ENCODE results near the gene DCTN4. TPM values are rescaled to one million over a fixed set of nuclear protein-coding genes. Genes with fewer than 3 reads are reported as not detected.

The DCTN4 gene
- total RNA-seq, 1 donor from 2014 or later, result 28.1 TPM

GRCh38 chr5:150672884-150673275 is 85.9 kb downstream of the DCTN4 start:
- Histone ChIP-seq H3K27me3 (no peaks in the 10 kb centered on the region), H3K36me3 (no peaks in the 10 kb centered on the region), H3K4me3 (peak overlapping the region; percentile 52 to 64), H3K9me3 (no peaks in the 10 kb centered on the region), H3K27ac (peak overlapping the region; percentile 88 to 95), H3K4me1 (peaks cover 34 to 43% of the 10 kb centered on the region in 2 donors)
- no peak for DNase-seq (ENCODE audit: low spot score in 2 of 2)
- intact Hi-C loops (cut with DNase I), result no loop called here
- no peak for TF ChIP-seq CTCF (IDR thresholded peaks at IDR 0.05)

- H3K27ac ChIP-seq, result peak overlapping the region; percentile 88 to 95
- peak overlapping the region; percentile 52 to 64 for H3K4me3 ChIP-seq
- no peak for DNase-seq (ENCODE audit: low spot score in 2 of 2)
- intact Hi-C loops (cut with DNase I), result no loop called here
- peaks cover 34 to 43% of the 10 kb centered on the region in 2 donors for H3K4me1 ChIP-seq
- no peak for TF ChIP-seq CTCF (IDR thresholded peaks at IDR 0.05)
- no peaks in the 10 kb centered on the region for H3K9me3 ChIP-seq
- no peaks in the 10 kb centered on the region for H3K36me3 ChIP-seq
- H3K27me3 ChIP-seq, result no peaks in the 10 kb centered on the region
Measured at GRCh38 chr5:150672237-150672883, 86.5 kb downstream of the DCTN4 start.

- H3K27me3 ChIP-seq, result no peaks in the 10 kb centered on the region
- DNase-seq (ENCODE audit: low spot score in 2 of 2), result no peak
- no peak for TF ChIP-seq CTCF (IDR thresholded peaks at IDR 0.05)
- peaks cover 34 to 43% of the 10 kb centered on the region in 2 donors for H3K4me1 ChIP-seq
- H3K27ac ChIP-seq, result peak overlapping the region; percentile 88 to 95
- no peaks in the 10 kb centered on the region for H3K9me3 ChIP-seq
- intact Hi-C loops (cut with DNase I), result no loop called here
- H3K4me3 ChIP-seq, result peak overlapping the region; percentile 52 to 64
- H3K36me3 ChIP-seq, result no peaks in the 10 kb centered on the region
Measured at GRCh38 chr5:150671509-150672236, 87.1 kb downstream of the DCTN4 start.

GRCh38 chr5:150670948-150671310 is 87.9 kb downstream of the DCTN4 start:
- no peak for TF ChIP-seq CTCF (IDR thresholded peaks at IDR 0.05)
- no peaks in the 10 kb centered on the region for H3K9me3 ChIP-seq
- H3K27ac ChIP-seq, result no peak overlapping the region
- no peak overlapping the region for H3K4me3 ChIP-seq
- H3K27me3 ChIP-seq, result no peaks in the 10 kb centered on the region
- DNase-seq (ENCODE audit: low spot score in 2 of 2), result no peak
- intact Hi-C loops (cut with DNase I), result no loop called here
- peaks cover 34 to 43% of the 10 kb centered on the region in 2 donors for H3K4me1 ChIP-seq
- no peaks in the 10 kb centered on the region for H3K36me3 ChIP-seq

GRCh38 chr5:150670275-150670947 is 88.4 kb downstream of the DCTN4 start:
- Histone ChIP-seq H3K27me3 (no peaks in the 10 kb centered on the region), H3K4me3 (no peak overlapping the region), H3K27ac (no peak overlapping the region), H3K9me3 (no peaks in the 10 kb centered on the region), H3K36me3 (no peaks in the 10 kb centered on the region), H3K4me1 (peaks cover 34 to 41% of the 10 kb centered on the region in 2 donors)
- no peak for TF ChIP-seq CTCF (IDR thresholded peaks at IDR 0.05)
- DNase-seq (ENCODE audit: low spot score in 2 of 2), result no peak
- intact Hi-C loops (cut with DNase I), result no loop called here

Data from ascending aorta (tissue), 2 donors.